ENCODE results near the gene CNOT11.

GRCh38 chr2:101265893-101266499 is 13.3 kb downstream of the CNOT11 start:
- TF ChIP-seq CEBPB (IDR thresholded peaks at IDR 0.05; ENCODE audit: low read depth) (no peak), CTCF (IDR thresholded peaks at IDR 0.05 in 2 of 3, conservative IDR thresholded peaks at IDR 0.05 in 1 of 3; ENCODE audit: borderline replicate concordance in 1 of 3, insufficient read depth in 1 of 3, low read depth in 2 of 3, low read length in 2 of 3) (no peak), POLR2AphosphoS5 (IDR thresholded peaks at IDR 0.05; ENCODE audit: low read depth, low read length) (no peak), ZNF274 (IDR thresholded peaks at IDR 0.05; ENCODE audit: low read depth, low read length) (no peak), SRF (IDR thresholded peaks at IDR 0.05; ENCODE audit: low read depth) (no peak)

Measured in HCT116 (cell line).